IMR-90 (cell line): ENCODE measurements around the gene DYRK2.

Source experiments
- CEBPB ChIP-seq: IDR thresholded peaks from 2 replicates; pipeline ENCODE4 v1.6.1; 2012; ENCODE audit warnings: low read depth, low read length, improper control_type of control experiment
- CTCF ChIP-seq: conservative IDR thresholded peaks from 2 replicates; pipeline ENCODE4 v1.5.1; 2012; ENCODE audit warnings: mild to moderate bottlenecking, low read depth, low read length, improper control_type of control experiment
- MAZ ChIP-seq: IDR thresholded peaks from 2 replicates; pipeline ENCODE4 v1.6.1; 2012; ENCODE audit warnings: low read depth, mild to moderate bottlenecking, low read length, improper control_type of control experiment, moderate library complexity, borderline replicate concordance

- TF ChIP-seq MAZ (no peak), CTCF (peak; percentile 42), CEBPB (no peak)
Measured at GRCh38 chr12:67651132-67651695, 2.7 kb downstream of the DYRK2 start.
